Measurements from ENCODE around the gene P4HA2.

Gene P4HA2

GRCh38 chr5:132269635-132270334 is 42.1 kb upstream of the P4HA2 start:
- DNase-seq: no peak
- Histone ChIP-seq H2AFZ (ENCODE audit: low read length) (no peak overlapping the region), H3K4me3 (ENCODE audit: low read length) (no peak overlapping the region), H4K20me1 (ENCODE audit: insufficient read depth, low read length) (no peaks in the 10 kb centered on the region), H3K36me3 (replicated peaks; ENCODE audit: insufficient read depth, low read length) (no peaks in the 10 kb centered on the region), H3K79me2 (ENCODE audit: low read length) (no peaks in the 10 kb centered on the region), H3K4me2 (ENCODE audit: low read depth, low read length) (no peak overlapping the region), H3K9me3 (replicated peaks; ENCODE audit: insufficient read depth, low read length) (no peaks in the 10 kb centered on the region), H3K9me2 (replicated peaks; ENCODE audit: insufficient read depth, low read length) (no peaks in the 10 kb centered on the region), H3K27ac (ENCODE audit: low read length) (no peak overlapping the region), H3K4me1 (ENCODE audit: low read length) (no peaks in the 10 kb centered on the region), H3F3A (ENCODE audit: insufficient read depth, low read length) (no peaks in the 10 kb centered on the region), H3K9ac (ENCODE audit: low read length) (no peak overlapping the region), H3K27me3 (replicated peaks; ENCODE audit: insufficient read depth, low read length) (no peaks in the 10 kb centered on the region)
- TF ChIP-seq EZH2phosphoT487 (IDR thresholded peaks at IDR 0.05; ENCODE audit: low read length): no peak

DNA sequence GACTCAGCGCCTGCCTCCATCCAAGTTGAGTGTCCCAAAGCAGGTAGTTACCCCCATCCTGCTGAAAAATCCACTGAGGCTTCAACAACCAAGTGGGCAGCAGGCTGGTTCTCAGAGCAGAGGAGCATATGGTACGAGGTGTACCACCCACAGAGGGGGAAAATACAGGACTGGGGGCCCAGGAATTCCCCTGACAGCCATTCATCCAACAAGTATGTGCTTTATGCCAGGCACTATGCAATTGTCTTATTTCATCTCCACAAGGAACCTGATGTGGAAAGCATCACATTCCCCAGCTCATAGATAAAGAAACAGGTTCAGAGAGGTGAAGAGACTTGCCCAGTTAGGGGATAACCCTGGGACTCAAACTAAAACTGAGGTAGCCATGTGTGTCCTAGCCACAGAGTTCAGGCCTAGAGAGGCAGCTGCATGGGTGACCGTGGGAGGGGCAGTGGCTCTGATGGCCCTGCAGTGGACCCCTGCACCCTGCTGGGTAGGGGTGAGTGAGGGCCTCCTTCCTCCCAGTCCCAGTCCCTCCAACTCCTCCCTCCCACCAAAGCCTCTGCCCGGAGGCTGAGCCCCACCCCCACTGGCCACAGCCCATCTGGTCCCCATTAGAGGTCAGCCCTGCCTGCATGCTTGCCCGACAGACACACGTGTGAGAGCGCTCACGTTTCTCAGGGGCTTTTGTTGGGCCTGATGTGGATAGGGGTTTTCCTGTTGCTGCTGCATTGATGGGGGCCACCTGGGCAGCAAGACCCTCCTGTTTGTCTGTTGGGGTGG is 41.3 kb upstream of the P4HA2 start:
- H3K4me3 ChIP-seq (ENCODE audit: low read length): no peak overlapping the region
- no peaks in the 10 kb centered on the region for H3K27me3 ChIP-seq (replicated peaks; ENCODE audit: insufficient read depth, low read length)
- no peaks in the 10 kb centered on the region for H3K9me2 ChIP-seq (replicated peaks; ENCODE audit: insufficient read depth, low read length)
- H3K9me3 ChIP-seq (replicated peaks; ENCODE audit: insufficient read depth, low read length): no peaks in the 10 kb centered on the region
- H3K4me1 ChIP-seq (ENCODE audit: low read length): no peaks in the 10 kb centered on the region
- no peak overlapping the region for H3K27ac ChIP-seq (ENCODE audit: low read length)
- no peak overlapping the region for H2AFZ ChIP-seq (ENCODE audit: low read length)
- H3K9ac ChIP-seq (ENCODE audit: low read length): no peak overlapping the region
- no peaks in the 10 kb centered on the region for H3F3A ChIP-seq (ENCODE audit: insufficient read depth, low read length)
- H3K79me2 ChIP-seq (ENCODE audit: low read length): no peaks in the 10 kb centered on the region
- H4K20me1 ChIP-seq (ENCODE audit: insufficient read depth, low read length): no peaks in the 10 kb centered on the region
- H3K36me3 ChIP-seq (replicated peaks; ENCODE audit: insufficient read depth, low read length): no peaks in the 10 kb centered on the region
- DNase-seq: no peak
- no peak for TF ChIP-seq EZH2 (optimal IDR thresholded peaks at IDR 0.05; ENCODE audit: low read depth, low read length)
- TF ChIP-seq EZH2phosphoT487 (IDR thresholded peaks at IDR 0.05; ENCODE audit: low read length): no peak
- no peak for TF ChIP-seq CTCF (IDR thresholded peaks at IDR 0.05; ENCODE audit: low read length)
- H3K4me2 ChIP-seq (ENCODE audit: low read depth, low read length): no peak overlapping the region

DNA sequence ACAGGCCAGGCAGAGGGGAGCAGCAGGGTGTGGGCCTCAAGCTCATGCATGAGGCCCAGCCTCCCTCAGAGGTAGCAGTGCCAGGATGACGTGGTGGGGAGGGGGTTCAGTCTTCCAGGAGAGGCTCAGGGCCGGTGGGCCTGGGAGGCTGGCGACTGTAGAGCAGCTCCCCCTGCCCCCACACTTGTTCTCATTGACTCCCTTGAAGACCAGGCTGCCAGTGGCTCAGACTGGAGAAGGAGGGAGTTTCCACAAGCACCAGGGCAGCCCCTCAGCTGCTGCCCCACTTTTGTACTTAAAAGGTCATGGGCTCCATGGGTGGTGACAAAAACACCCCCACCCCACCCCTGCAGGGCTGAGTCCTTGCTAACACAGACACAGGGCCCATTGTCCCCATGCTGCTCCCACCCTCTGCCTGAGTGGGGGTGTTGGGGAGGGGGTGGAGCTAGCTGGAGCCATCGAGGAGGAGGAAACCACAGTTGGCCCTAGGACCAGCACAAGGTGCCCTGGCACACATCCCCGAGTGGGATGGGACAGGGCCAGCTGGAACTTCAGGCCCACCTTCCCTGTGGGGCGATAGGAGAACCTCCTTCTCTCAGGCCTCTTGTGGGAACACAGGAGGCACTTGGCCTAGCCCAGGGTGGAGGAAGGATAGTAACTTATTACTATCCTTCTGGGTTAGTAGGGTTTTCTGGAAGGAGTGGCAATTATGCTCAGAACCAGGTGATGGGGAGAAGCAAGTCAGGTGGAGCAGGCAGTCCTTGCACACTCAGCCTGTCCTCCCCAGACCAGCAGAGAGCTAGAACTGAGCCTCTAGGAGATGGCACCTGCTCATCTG is 40.5 kb upstream of the P4HA2 start:
- no peaks in the 10 kb centered on the region for H3K9me3 ChIP-seq (replicated peaks; ENCODE audit: insufficient read depth, low read length)
- no peak for DNase-seq
- H3K27ac ChIP-seq (ENCODE audit: low read length): no peak overlapping the region
- H3K9ac ChIP-seq (ENCODE audit: low read length): no peak overlapping the region
- no peaks in the 10 kb centered on the region for H4K20me1 ChIP-seq (ENCODE audit: insufficient read depth, low read length)
- no peaks in the 10 kb centered on the region for H3K79me2 ChIP-seq (ENCODE audit: low read length)
- H3K4me2 ChIP-seq (ENCODE audit: low read depth, low read length): no peak overlapping the region
- H3K4me1 ChIP-seq (ENCODE audit: low read length): no peaks in the 10 kb centered on the region
- H3K4me3 ChIP-seq (ENCODE audit: low read length): no peak overlapping the region
- H3K27me3 ChIP-seq (replicated peaks; ENCODE audit: insufficient read depth, low read length): no peaks in the 10 kb centered on the region
- H2AFZ ChIP-seq (ENCODE audit: low read length): no peak overlapping the region
- no peaks in the 10 kb centered on the region for H3F3A ChIP-seq (ENCODE audit: insufficient read depth, low read length)
- TF ChIP-seq EZH2phosphoT487 (IDR thresholded peaks at IDR 0.05; ENCODE audit: low read length) (no peak), CTCF (IDR thresholded peaks at IDR 0.05; ENCODE audit: low read length) (no peak), EZH2 (optimal IDR thresholded peaks at IDR 0.05; ENCODE audit: low read depth, low read length) (no peak)
- no peaks in the 10 kb centered on the region for H3K9me2 ChIP-seq (replicated peaks; ENCODE audit: insufficient read depth, low read length)
- H3K36me3 ChIP-seq (replicated peaks; ENCODE audit: insufficient read depth, low read length): no peaks in the 10 kb centered on the region

Measured in MM.1S (cell line).